AG04450 (cell line): ENCODE results near the gene MYBPH. TPM values are rescaled to one million over a fixed set of nuclear protein-coding genes. Genes with fewer than 3 reads are reported as not detected.

Experiments used
- CTCF ChIA-PET: fragments of 300-600, 350-600 bp; formaldehyde crosslinking; extraction: SDS; loops from one replicate; lab custom pipeline; 2022; ENCODE audit warnings: antibody characterized with exemption, inconsistent platforms; lab: Charles Lee
- POLR2A ChIA-PET: fragments of 350-600 bp; formaldehyde crosslinking; extraction: SDS; loops from one replicate; lab custom pipeline; 2021; ENCODE audit warnings: antibody characterized with exemption, inconsistent platforms; lab: Yijun Ruan, JAX
- DNase-seq: peaks from one replicate; pipeline ENCODE4 v3.0.0-alpha.2; 2011; ENCODE audit warnings: low read depth, low spot score
- H3K27ac ChIP-seq: one replicate; pipeline ENCODE4 v1.5.1; 2012; ENCODE audit warnings: low read depth, low read length, control low read depth
- H3K27me3 ChIP-seq: one replicate; pipeline ENCODE4 v1.6.0; 2012; ENCODE audit warnings: low read length; ENCODE audit not compliant: control insufficient read depth, insufficient read depth
- H3K4me3 ChIP-seq: 2 replicates; pipeline ENCODE4 v1.5.1; 2011; ENCODE audit warnings: mild to moderate bottlenecking, low read depth, low read length, control low read depth
- H3K9me3 ChIP-seq: 2 replicates; pipeline ENCODE4 v1.5.1; 2012; ENCODE audit warnings: low read length; ENCODE audit not compliant: control insufficient read depth, insufficient read depth
- polyA plus RNA-seq: library from polyadenylated mRNA; depleted of rRNA; stranded (reverse); fragments of >200 nt; gene quantifications from 2 replicates; pipeline ENCODE4 v1.2.3, GENCODE V29; 2011
- TF ChIP-seq, protein P1 (sequence below): IDR thresholded peaks from 2 replicates; pipeline ENCODE4 v1.5.1; 2011; ENCODE audit warnings: low read depth, low read length, control low read depth, inconsistent platforms

Gene MYBPH
- polyA plus RNA-seq, 1 experiment, result 0.04 TPM

DNA sequence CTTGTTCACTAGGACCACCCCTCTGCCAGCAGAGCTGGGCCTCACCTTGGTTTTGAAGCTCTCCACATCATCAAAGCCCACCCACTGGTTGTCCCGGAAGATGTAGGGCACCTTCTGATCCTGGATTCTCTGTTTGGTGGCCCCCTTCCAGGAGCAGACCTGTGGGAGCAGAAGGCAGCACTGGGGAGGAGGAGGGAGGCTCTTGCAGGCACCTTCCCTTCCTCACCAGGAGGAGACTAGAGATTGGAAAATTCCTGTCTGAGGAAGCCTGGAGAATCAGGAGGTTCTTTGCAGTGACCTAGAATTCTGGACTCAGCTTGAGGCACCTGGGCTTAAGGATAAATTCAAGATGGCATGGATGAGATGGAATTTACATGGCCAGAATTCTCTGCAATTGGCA is 43.5 kb upstream of the MYBPH start:
- Histone ChIP-seq H3K27me3 (peaks cover 63% of the 10 kb centered on the region), H3K9me3 (no peaks in the 10 kb centered on the region), H3K4me3 (no peak overlapping the region), H3K27ac (no peak overlapping the region)
- ChIA-PET CTCF (interaction anchor here (0.6 to 9.0 kb wide), 5 partner anchors 49 to 211 kb away, joined by 6 to 253 read pairs (median 41); partner anchors contain the start of gene ADORA1), POLR2A (no interaction called here)
- DNase-seq, result no peak
- TF ChIP-seq, protein P1, sequence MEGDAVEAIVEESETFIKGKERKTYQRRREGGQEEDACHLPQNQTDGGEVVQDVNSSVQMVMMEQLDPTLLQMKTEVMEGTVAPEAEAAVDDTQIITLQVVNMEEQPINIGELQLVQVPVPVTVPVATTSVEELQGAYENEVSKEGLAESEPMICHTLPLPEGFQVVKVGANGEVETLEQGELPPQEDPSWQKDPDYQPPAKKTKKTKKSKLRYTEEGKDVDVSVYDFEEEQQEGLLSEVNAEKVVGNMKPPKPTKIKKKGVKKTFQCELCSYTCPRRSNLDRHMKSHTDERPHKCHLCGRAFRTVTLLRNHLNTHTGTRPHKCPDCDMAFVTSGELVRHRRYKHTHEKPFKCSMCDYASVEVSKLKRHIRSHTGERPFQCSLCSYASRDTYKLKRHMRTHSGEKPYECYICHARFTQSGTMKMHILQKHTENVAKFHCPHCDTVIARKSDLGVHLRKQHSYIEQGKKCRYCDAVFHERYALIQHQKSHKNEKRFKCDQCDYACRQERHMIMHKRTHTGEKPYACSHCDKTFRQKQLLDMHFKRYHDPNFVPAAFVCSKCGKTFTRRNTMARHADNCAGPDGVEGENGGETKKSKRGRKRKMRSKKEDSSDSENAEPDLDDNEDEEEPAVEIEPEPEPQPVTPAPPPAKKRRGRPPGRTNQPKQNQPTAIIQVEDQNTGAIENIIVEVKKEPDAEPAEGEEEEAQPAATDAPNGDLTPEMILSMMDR, result no peak

- CTCF ChIA-PET, result interaction anchor here (0.6 to 9.0 kb wide), 9 partner anchors 13 to 197 kb away, joined by 3 to 253 read pairs (median 24); partner anchors contain the start of gene ADORA1
- POLR2A ChIA-PET, result interaction anchor here (1.1 kb wide), 1 partner anchor 178 kb away, joined by 4 read pairs; no protein-coding TSS in a partner anchor
- Histone ChIP-seq H3K4me3 (no peak overlapping the region), H3K9me3 (no peaks in the 10 kb centered on the region), H3K27me3 (peaks cover 48% of the 10 kb centered on the region), H3K27ac (no peak overlapping the region)
- TF ChIP-seq, protein P1, result no peak
- DNase-seq, result no peak
Measured at GRCh38 chr1:203217668-203218067, 42.0 kb upstream of the MYBPH start.

DNA sequence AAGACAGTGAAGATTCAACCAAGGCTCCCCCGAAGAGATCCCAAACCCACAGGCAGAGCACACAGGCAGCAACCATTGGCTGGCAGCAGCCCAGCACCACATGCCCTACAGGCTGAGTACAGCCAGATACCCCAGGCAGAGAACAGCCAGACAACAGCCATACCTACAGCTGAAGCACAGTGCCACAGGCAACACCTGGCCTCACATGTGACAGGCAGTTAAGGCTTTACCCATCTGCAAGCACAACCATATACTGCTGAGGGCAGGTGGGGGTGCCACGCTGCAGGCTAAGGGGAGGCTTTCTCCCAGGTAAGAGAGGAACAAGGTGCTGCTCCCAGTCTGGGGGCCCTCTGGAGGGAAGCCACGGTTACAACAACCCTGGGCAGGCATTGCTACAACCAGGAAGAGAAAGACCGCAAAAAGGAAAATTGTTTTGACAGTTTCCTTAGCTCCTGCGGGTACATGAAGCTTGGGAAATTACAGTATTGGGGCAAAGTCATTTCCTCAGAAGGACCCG is 41.6 kb upstream of the MYBPH start:
- Histone ChIP-seq H3K27me3 (peaks cover 44% of the 10 kb centered on the region), H3K4me3 (no peak overlapping the region), H3K9me3 (no peaks in the 10 kb centered on the region), H3K27ac (no peak overlapping the region)
- TF ChIP-seq, protein P1, result 0 out of 2 replicates have a peak, but pooled peaks have one; percentile 16
- CTCF ChIA-PET, result interaction anchor here (0.6 to 9.0 kb wide), 17 partner anchors 12 to 197 kb away, joined by 3 to 253 read pairs (median 6); partner anchors contain the start of gene ADORA1
- no peak for DNase-seq
- POLR2A ChIA-PET, result no interaction called here

DNA sequence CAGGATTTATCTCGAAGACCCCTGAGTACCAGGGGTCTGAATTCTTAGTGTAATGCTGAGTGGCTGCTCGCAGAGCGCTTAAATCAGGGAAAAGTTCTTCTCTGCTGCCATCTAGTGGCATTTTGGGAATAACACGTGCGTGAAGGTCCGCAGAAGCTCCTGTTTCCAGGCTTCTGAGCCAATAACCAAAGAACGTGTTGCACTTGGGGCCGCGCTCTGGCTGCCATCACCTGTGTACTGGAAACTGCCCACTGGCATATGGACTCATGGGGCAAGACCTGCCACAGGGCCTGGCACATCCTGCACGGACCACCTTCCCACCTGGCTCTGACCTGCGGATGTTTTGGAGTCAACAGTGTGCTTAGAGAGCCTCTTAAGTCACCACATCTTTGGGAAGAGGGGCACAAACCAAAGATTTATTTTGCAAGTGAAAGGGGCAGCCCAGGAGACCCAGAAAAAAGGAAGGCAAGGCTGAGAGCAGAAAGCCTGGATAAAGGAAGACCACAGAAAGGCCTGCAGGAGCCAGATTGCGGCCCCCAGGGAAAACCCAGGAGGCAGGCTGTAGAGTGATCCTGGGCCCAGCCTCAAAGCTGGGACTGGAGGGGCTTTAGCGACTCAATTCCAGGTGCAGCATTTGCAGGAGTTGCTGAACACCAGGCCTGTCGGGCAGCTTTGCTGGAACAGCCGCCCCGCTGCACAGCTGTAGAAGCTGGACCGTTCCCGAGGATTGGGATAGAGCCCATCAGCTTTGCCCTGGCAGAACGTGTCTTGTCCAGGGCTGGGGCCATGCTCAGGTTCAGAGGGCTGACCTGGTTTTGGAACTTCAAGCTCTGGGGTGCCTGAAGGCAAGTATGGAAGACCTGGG is 40.9 kb upstream of the MYBPH start:
- H3K27me3 ChIP-seq, result peaks cover 42% of the 10 kb centered on the region
- DNase-seq, result peak; percentile 33
- H3K27ac ChIP-seq, result no peak overlapping the region
- POLR2A ChIA-PET, result interaction anchor here (0.6 to 1.0 kb wide), 2 partner anchors 89 to 99 kb away, joined by 3 to 4 read pairs; no protein-coding TSS in a partner anchor
- CTCF ChIA-PET, result interaction anchor here (0.6 to 9.0 kb wide), 22 partner anchors 12 to 180 kb away, joined by 3 to 253 read pairs (median 5); partner anchors contain the start of genes ADORA1 and MYOG
- TF ChIP-seq, protein P1, result peak; percentile 65
- H3K9me3 ChIP-seq, result no peaks in the 10 kb centered on the region
- H3K4me3 ChIP-seq, result no peak overlapping the region
